ENCODE measurements around the gene TMEM212.

- TF ChIP-seq YY1 (IDR thresholded peaks at IDR 0.05; ENCODE audit: insufficient read depth, insufficient read length), result no peak
- no peak for TF ChIP-seq ZNF274 (IDR thresholded peaks at IDR 0.05; ENCODE audit: low read depth, low read length)
- TF ChIP-seq SUZ12 (IDR thresholded peaks at IDR 0.05; ENCODE audit: extremely low read depth, insufficient read depth, insufficient read length), result no peak
Observed at GRCh38 chr3:171809611-171809860, 33.6 kb upstream of the TMEM212 start.
